ENCODE results near the gene OSBPL2.

OSBPL2 gene

DNA sequence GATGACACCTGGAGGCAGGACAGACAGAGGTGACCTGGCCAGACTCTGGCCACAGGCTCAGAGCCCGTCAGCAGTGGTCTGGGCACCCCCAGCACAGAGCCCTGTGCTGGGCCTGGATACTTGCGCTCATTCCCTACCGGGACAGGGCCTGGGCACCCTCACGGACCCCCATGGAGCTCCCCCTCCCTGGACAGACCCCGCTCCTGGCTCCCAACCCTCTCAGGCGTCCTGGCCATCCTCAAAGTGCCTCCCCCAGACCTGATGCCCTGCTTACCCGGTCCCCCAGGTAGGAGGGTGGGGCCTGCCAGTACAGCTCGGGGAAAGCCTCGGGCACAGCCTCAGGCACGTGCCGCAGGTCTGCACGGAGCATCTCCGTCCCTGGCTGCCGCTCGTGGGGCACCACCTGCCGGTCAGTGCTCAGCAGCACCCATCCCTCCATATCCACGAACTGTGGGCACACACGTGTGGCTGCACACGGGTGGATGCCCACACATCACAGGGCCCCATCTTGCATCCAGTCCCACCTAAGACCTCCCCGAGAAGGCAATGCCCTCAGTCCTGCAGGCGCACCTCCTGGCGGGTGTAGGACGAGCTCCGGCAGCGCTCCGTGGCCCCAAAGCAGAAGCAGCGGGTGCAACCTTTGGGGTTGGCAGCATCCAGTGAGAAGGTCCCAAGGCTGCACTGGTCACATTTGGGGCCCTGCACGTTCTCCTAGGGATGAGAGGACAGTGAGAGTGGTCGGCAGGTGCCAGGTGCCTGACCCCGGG is 88.8 kb downstream of the OSBPL2 start:
- Histone ChIP-seq H3K9me3 (ENCODE audit: control insufficient read depth, insufficient read depth, low read length) (no peaks in the 10 kb centered on the region), H3K36me3 (ENCODE audit: control insufficient read depth, insufficient read depth, low read length) (peaks cover 91% of the 10 kb centered on the region)

DNA sequence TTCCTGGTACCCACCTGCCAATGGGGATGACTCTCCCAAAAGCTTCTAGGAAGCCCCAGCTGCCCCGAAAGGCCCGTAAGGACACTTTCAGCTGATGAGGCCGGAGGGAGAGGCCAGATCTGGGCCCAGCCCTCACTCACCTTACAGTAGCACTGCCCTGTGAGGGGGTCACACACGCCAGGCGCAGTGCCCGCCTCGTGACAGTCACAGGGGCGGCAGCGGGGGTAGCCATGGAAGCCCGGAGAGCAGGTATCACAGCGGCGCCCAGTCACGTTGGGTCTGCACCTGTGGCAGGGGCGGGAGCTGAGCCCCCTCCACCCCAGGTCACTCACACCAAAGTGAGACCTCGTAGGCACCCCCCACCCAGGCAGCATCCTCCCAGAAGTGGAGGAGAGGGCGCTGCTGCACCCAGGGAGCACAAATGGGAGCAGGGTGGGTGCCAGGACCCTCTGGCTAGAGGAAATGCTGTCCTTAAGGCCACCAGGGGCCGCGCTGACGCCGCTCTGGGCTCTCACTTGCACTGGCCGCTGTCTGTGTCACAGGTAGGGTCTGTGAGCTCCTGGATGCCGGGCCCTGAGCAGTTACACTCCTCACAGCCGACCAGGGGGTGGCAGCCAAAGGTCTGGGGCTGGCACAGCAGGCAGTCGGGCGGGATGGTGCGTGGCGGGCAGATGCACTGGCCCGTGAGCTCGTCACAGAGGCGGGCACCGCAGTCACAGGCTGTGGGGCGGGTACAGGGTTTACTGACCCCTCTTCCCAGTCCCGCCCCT is 89.6 kb downstream of the OSBPL2 start:
- no peak overlapping the region for H3K4me3 ChIP-seq (ENCODE audit: low read depth, low read length)
- H3K27me3 ChIP-seq (ENCODE audit: control insufficient read depth, insufficient read depth, low read length) = no peaks in the 10 kb centered on the region
- no peaks in the 10 kb centered on the region for H3K9me3 ChIP-seq (ENCODE audit: control insufficient read depth, insufficient read depth, low read length)
- H3K36me3 ChIP-seq (ENCODE audit: control insufficient read depth, insufficient read depth, low read length) = peaks cover 93% of the 10 kb centered on the region
- no peaks in the 10 kb centered on the region for H3K4me1 ChIP-seq (ENCODE audit: control insufficient read depth, insufficient read depth, low read length)
- H3K9ac ChIP-seq (ENCODE audit: low read depth, low read length) = no peak overlapping the region

More for the DNA sequence above, 88.8 kb downstream of the OSBPL2 start:
- H3K4me1 ChIP-seq (ENCODE audit: control insufficient read depth, insufficient read depth, low read length) = no peaks in the 10 kb centered on the region
- H3K9ac ChIP-seq (ENCODE audit: low read depth, low read length) = no peak overlapping the region
- no peak overlapping the region for H3K4me3 ChIP-seq (ENCODE audit: low read depth, low read length)
- H3K27me3 ChIP-seq (ENCODE audit: control insufficient read depth, insufficient read depth, low read length) = no peaks in the 10 kb centered on the region

GRCh38 chr20:62328684-62329388 is 90.5 kb downstream of the OSBPL2 start:
- Histone ChIP-seq H3K4me1 (ENCODE audit: control insufficient read depth, insufficient read depth, low read length) (no peaks in the 10 kb centered on the region), H3K4me3 (ENCODE audit: low read depth, low read length) (no peak overlapping the region), H3K9ac (ENCODE audit: low read depth, low read length) (no peak overlapping the region), H3K27me3 (ENCODE audit: control insufficient read depth, insufficient read depth, low read length) (no peaks in the 10 kb centered on the region), H3K36me3 (ENCODE audit: control insufficient read depth, insufficient read depth, low read length) (peaks cover 94% of the 10 kb centered on the region), H3K9me3 (ENCODE audit: control insufficient read depth, insufficient read depth, low read length) (no peaks in the 10 kb centered on the region)

- Histone ChIP-seq H3K36me3 (ENCODE audit: control insufficient read depth, insufficient read depth, low read length) (peaks cover 93% of the 10 kb centered on the region), H3K4me1 (ENCODE audit: control insufficient read depth, insufficient read depth, low read length) (no peaks in the 10 kb centered on the region), H3K4me3 (ENCODE audit: low read depth, low read length) (no peak overlapping the region), H3K27me3 (ENCODE audit: control insufficient read depth, insufficient read depth, low read length) (no peaks in the 10 kb centered on the region), H3K9me3 (ENCODE audit: control insufficient read depth, insufficient read depth, low read length) (no peaks in the 10 kb centered on the region), H3K9ac (ENCODE audit: low read depth, low read length) (no peak overlapping the region)
These were observed 91.4 kb downstream of the OSBPL2 start for GRCh38 chr20:62329389-62330377.

- no peaks in the 10 kb centered on the region for H3K4me1 ChIP-seq (ENCODE audit: control insufficient read depth, insufficient read depth, low read length)
- no peak overlapping the region for H3K4me3 ChIP-seq (ENCODE audit: low read depth, low read length)
- no peaks in the 10 kb centered on the region for H3K9me3 ChIP-seq (ENCODE audit: control insufficient read depth, insufficient read depth, low read length)
- no peak overlapping the region for H3K9ac ChIP-seq (ENCODE audit: low read depth, low read length)
- no peaks in the 10 kb centered on the region for H3K27me3 ChIP-seq (ENCODE audit: control insufficient read depth, insufficient read depth, low read length)
- H3K36me3 ChIP-seq (ENCODE audit: control insufficient read depth, insufficient read depth, low read length) = peaks cover 86% of the 10 kb centered on the region
These were observed 92.4 kb downstream of the OSBPL2 start for GRCh38 chr20:62330576-62331317.

GRCh38 chr20:62331347-62331746 is 93.0 kb downstream of the OSBPL2 start:
- Histone ChIP-seq H3K4me3 (ENCODE audit: low read depth, low read length) (no peak overlapping the region), H3K9me3 (ENCODE audit: control insufficient read depth, insufficient read depth, low read length) (no peaks in the 10 kb centered on the region), H3K36me3 (ENCODE audit: control insufficient read depth, insufficient read depth, low read length) (peaks cover 82% of the 10 kb centered on the region), H3K9ac (ENCODE audit: low read depth, low read length) (no peak overlapping the region), H3K4me1 (ENCODE audit: control insufficient read depth, insufficient read depth, low read length) (no peaks in the 10 kb centered on the region), H3K27me3 (ENCODE audit: control insufficient read depth, insufficient read depth, low read length) (no peaks in the 10 kb centered on the region)

DNA sequence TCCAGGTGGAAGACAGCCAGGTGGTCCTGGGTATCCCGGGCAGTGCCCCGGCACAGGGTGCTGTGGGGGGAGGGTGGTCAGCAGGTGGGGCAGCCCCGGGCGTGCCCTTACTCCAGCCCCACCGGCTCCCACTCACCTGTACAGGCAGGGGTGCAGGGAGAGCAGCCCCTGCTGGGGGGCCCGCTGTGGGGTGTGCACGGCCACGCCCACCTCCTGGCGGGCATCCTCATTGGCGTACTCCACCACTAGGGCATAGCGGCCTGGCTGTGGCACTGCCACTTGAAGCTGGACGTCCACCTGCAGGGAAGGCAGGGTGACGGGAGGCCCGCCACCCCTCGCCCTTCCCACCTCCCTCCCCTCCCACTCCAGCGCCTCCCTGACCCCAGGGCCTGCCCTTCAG is 94.1 kb downstream of the OSBPL2 start:
- Histone ChIP-seq H3K4me3 (ENCODE audit: low read depth, low read length) (no peak overlapping the region), H3K9ac (ENCODE audit: low read depth, low read length) (no peak overlapping the region), H3K36me3 (ENCODE audit: control insufficient read depth, insufficient read depth, low read length) (peaks cover 83% of the 10 kb centered on the region), H3K9me3 (ENCODE audit: control insufficient read depth, insufficient read depth, low read length) (no peaks in the 10 kb centered on the region), H3K27me3 (ENCODE audit: control insufficient read depth, insufficient read depth, low read length) (no peaks in the 10 kb centered on the region), H3K4me1 (ENCODE audit: control insufficient read depth, insufficient read depth, low read length) (no peaks in the 10 kb centered on the region)

- Histone ChIP-seq H3K9ac (ENCODE audit: low read depth, low read length) (no peak overlapping the region), H3K27me3 (ENCODE audit: control insufficient read depth, insufficient read depth, low read length) (no peaks in the 10 kb centered on the region), H3K4me1 (ENCODE audit: control insufficient read depth, insufficient read depth, low read length) (no peaks in the 10 kb centered on the region), H3K36me3 (ENCODE audit: control insufficient read depth, insufficient read depth, low read length) (peaks cover 83% of the 10 kb centered on the region), H3K4me3 (ENCODE audit: low read depth, low read length) (no peak overlapping the region), H3K9me3 (ENCODE audit: control insufficient read depth, insufficient read depth, low read length) (no peaks in the 10 kb centered on the region)
These were observed 94.9 kb downstream of the OSBPL2 start for GRCh38 chr20:62332989-62333819.

DNA sequence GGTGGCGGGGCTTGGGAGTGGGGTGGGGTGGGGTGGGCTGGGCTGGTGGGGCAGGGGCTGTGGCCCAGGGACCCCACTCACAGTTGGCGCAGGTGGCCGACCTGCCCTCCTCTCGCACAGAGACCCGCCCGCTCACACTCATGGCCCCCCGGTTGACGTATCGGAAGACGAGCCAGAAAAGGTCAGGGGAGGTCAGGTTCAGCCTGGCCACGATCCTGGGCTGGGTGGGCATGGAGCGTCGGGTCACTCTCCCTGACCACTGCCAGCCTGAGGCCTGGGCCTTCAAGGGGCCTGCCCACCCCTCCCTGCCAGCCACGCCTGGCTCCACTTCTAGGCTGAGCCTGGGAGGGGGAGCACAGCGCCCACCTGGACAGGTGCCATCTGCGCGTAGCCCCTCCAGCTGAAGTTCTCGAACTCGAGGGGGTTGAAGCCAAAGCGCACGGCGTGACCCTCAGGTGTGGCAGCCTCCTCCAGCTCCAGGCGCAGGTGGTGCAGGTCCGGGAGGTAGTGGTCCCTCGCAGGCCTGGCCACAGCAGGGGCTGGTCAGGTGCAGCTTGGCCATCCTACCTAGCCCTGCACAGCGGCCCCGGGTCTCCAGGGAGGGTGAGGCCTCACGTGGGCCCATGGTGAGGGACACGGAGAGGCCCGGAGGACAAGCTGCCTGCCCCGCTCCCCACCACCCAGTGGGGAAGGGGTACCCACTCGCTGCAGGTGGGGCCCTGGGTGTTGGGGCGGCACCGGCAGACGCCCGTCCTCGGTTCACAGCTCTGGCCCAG is 95.7 kb downstream of the OSBPL2 start:
- Histone ChIP-seq H3K9me3 (ENCODE audit: control insufficient read depth, insufficient read depth, low read length) (no peaks in the 10 kb centered on the region), H3K4me3 (ENCODE audit: low read depth, low read length) (no peak overlapping the region), H3K27me3 (ENCODE audit: control insufficient read depth, insufficient read depth, low read length) (no peaks in the 10 kb centered on the region), H3K9ac (ENCODE audit: low read depth, low read length) (no peak overlapping the region), H3K4me1 (ENCODE audit: control insufficient read depth, insufficient read depth, low read length) (no peaks in the 10 kb centered on the region), H3K36me3 (ENCODE audit: control insufficient read depth, insufficient read depth, low read length) (peaks cover 78% of the 10 kb centered on the region)
